Fibroblast of lung (primary cell): ENCODE measurements around the gene LTBP1. TPM values are rescaled to one million over a fixed set of nuclear protein-coding genes. Genes with fewer than 3 reads are reported as not detected.

ENCODE experiments used
- DNase-seq, 2 donors: peaks; one replicate each; pipeline versions ENCODE4 v3.0.0 to v3.0.0-alpha.2; 2010; ENCODE audit warnings: low read depth in 2 of 2
- H2AFZ ChIP-seq: 2 replicates; pipeline ENCODE4 v1.5.1; 2012; ENCODE audit warnings: low read length, control low read depth, inconsistent platforms
- H3K27ac ChIP-seq: 2 replicates; pipeline ENCODE4 v1.5.1; 2011; ENCODE audit warnings: low read length, control low read depth; ENCODE audit not compliant: insufficient read depth
- H3K27me3 ChIP-seq: 2 replicates; pipeline ENCODE4 v1.5.1; 2011; ENCODE audit warnings: mild to moderate bottlenecking, low read length; ENCODE audit not compliant: control insufficient read depth, insufficient read depth
- H3K36me3 ChIP-seq: 2 replicates; pipeline ENCODE4 v1.5.1; 2011; ENCODE audit warnings: low read length; ENCODE audit not compliant: control insufficient read depth, insufficient read depth
- H3K4me1 ChIP-seq: 2 replicates; pipeline ENCODE4 v1.5.1; 2011; ENCODE audit warnings: low read length; ENCODE audit not compliant: control insufficient read depth, insufficient read depth; ENCODE audit errors: extremely low read depth
- H3K4me2 ChIP-seq: 2 replicates; pipeline ENCODE4 v1.5.1; 2011; ENCODE audit warnings: low read length, control low read depth; ENCODE audit not compliant: insufficient read depth; ENCODE audit errors: extremely low read depth
- H3K4me3 ChIP-seq, 4 experiments: fragments of 200-600 bp in 1 of 4; sonication (generic) in 1 of 4; replicated peaks in 1 of 4; 2 replicates each; pipeline ENCODE4 v1.5.1; 2011 to 2016; ENCODE audit warnings: low read length in 4 of 4, low read depth in 3 of 4, mild to moderate bottlenecking in 3 of 4, control low read depth in 2 of 4, inconsistent platforms in 1 of 4, mixed read lengths in 1 of 4; ENCODE audit not compliant: insufficient read depth in 1 of 4; ENCODE audit errors: control extremely low read depth in 1 of 4
- H3K79me2 ChIP-seq: 2 replicates; pipeline ENCODE4 v1.5.1; 2012; ENCODE audit warnings: mild to moderate bottlenecking, low read length, inconsistent platforms; ENCODE audit not compliant: control insufficient read depth, insufficient read depth
- H3K9ac ChIP-seq: 2 replicates; pipeline ENCODE4 v1.5.1; 2011; ENCODE audit warnings: mild to moderate bottlenecking, low read length, control low read depth; ENCODE audit not compliant: insufficient read depth
- H3K9me3 ChIP-seq: 2 replicates; pipeline ENCODE4 v1.5.1; 2012; ENCODE audit warnings: low read depth, low read length; ENCODE audit not compliant: control insufficient read depth, insufficient read depth
- H4K20me1 ChIP-seq: 2 replicates; pipeline ENCODE4 v1.5.1; 2011; ENCODE audit warnings: low read length; ENCODE audit not compliant: control insufficient read depth, insufficient read depth; ENCODE audit errors: extremely low read depth
- EZH2 ChIP-seq: IDR thresholded peaks from 2 replicates; pipeline ENCODE4 v1.5.1; 2012; ENCODE audit warnings: low read length, control low read depth, mild to moderate bottlenecking; ENCODE audit errors: missing control alignments
- polyA plus RNA-seq, 2 donors: library from polyadenylated mRNA; depleted of rRNA in 1 of 2; stranded (reverse) in 1 of 2; unstranded in 1 of 2; fragments of >200 nt; gene quantifications; 2 replicates each; pipeline ENCODE4 v1.2.1, GENCODE V29; 2011 to 2012; ENCODE audit warnings: missing spikeins in 1 of 2
- total RNA-seq: library from RNA; depleted of rRNA; stranded (reverse); fragments of >200 nt; gene quantifications from 2 replicates; pipeline ENCODE4 v1.2.1, GENCODE V29; 2014
- TF ChIP-seq, protein P1 (sequence below), 2 donors: IDR thresholded peaks in 1 of 2; conservative IDR thresholded peaks in 1 of 2; 1 replicate in 1 of 2; 2 replicates in 1 of 2; pipeline ENCODE4 v1.5.1; 2011 to 2012; ENCODE audit warnings: low read length in 2 of 2, control low read depth in 1 of 2, inconsistent platforms in 1 of 2, low read depth in 1 of 2, mild to moderate bottlenecking in 1 of 2

Gene LTBP1
- total and polyA plus RNA-seq, 2 donors (not counting 1 experiment from before 2014, with no cell fraction given), result 254 to 324 TPM

DNA sequence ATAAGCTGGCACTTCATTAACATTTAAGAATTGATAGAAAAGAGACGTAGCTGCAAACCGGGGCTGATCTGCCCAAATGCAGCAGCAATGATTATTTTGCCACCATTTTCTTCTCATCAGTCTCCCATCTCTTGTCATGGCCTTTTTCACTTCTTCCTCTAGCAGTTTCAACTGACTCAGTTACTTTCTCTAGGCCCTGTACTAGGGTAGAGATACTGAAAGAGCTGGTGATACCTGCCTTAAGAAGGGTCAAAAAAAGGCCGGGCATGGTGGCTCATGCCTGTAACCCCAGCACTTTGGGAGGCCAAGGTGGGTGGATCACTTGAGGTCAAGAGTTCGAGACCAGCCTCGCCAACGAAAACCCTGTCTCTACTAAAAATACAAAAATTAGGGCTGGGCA is 127.4 kb downstream of the LTBP1 start:
- no peaks in the 10 kb centered on the region for H3K36me3 ChIP-seq
- H3K4me3 ChIP-seq, result no peak overlapping the region
- H3K27ac ChIP-seq, result no peak overlapping the region
- no peak overlapping the region for H3K4me2 ChIP-seq
- H2AFZ ChIP-seq, result no peak overlapping the region
- no peaks in the 10 kb centered on the region for H3K27me3 ChIP-seq
- H3K9me3 ChIP-seq, result no peaks in the 10 kb centered on the region
- no peak overlapping the region for H3K9ac ChIP-seq
- DNase-seq, result no peak
- H3K4me1 ChIP-seq, result peaks cover 15% of the 10 kb centered on the region
- no peaks in the 10 kb centered on the region for H4K20me1 ChIP-seq
- H3K79me2 ChIP-seq, result no peaks in the 10 kb centered on the region
- TF ChIP-seq, protein P1, sequence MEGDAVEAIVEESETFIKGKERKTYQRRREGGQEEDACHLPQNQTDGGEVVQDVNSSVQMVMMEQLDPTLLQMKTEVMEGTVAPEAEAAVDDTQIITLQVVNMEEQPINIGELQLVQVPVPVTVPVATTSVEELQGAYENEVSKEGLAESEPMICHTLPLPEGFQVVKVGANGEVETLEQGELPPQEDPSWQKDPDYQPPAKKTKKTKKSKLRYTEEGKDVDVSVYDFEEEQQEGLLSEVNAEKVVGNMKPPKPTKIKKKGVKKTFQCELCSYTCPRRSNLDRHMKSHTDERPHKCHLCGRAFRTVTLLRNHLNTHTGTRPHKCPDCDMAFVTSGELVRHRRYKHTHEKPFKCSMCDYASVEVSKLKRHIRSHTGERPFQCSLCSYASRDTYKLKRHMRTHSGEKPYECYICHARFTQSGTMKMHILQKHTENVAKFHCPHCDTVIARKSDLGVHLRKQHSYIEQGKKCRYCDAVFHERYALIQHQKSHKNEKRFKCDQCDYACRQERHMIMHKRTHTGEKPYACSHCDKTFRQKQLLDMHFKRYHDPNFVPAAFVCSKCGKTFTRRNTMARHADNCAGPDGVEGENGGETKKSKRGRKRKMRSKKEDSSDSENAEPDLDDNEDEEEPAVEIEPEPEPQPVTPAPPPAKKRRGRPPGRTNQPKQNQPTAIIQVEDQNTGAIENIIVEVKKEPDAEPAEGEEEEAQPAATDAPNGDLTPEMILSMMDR (conservative IDR thresholded peaks at IDR 0.05 in 1 of 2, IDR thresholded peaks at IDR 0.05 in 1 of 2; ENCODE audit: low read depth in 1 of 2, low read length in 2 of 2), result no peak

DNA sequence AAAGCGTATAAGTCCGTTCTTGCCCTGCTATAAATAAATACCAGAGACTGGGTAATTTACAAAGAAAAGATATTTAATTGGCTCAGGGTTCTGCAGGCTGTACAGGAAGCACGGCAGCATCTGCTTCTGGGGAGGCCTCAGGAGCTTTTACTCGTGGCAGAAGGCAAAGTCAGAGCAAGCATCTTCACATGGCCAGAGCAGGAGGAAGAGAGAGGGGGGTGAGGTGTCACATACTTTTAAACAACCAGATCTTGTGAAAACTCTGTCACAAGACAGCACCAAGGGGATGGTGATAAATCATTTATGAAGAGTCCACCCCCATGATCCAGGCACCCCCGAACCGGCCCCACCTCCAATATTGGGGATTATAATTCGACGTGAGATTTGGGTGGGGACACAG is 130.6 kb downstream of the LTBP1 start:
- Histone ChIP-seq H3K9me3 (no peaks in the 10 kb centered on the region), H3K4me1 (no peaks in the 10 kb centered on the region), H4K20me1 (no peaks in the 10 kb centered on the region), H3K36me3 (no peaks in the 10 kb centered on the region), H3K4me3 (no peak overlapping the region), H3K79me2 (no peaks in the 10 kb centered on the region), H3K4me2 (no peak overlapping the region), H2AFZ (no peak overlapping the region), H3K9ac (no peak overlapping the region), H3K27ac (no peak overlapping the region), H3K27me3 (no peaks in the 10 kb centered on the region)
- TF ChIP-seq EZH2, result no peak
- TF ChIP-seq, protein P1 (conservative IDR thresholded peaks at IDR 0.05 in 1 of 2, IDR thresholded peaks at IDR 0.05 in 1 of 2; ENCODE audit: low read depth in 1 of 2, low read length in 2 of 2), result no peak
- DNase-seq, result no peak

DNA sequence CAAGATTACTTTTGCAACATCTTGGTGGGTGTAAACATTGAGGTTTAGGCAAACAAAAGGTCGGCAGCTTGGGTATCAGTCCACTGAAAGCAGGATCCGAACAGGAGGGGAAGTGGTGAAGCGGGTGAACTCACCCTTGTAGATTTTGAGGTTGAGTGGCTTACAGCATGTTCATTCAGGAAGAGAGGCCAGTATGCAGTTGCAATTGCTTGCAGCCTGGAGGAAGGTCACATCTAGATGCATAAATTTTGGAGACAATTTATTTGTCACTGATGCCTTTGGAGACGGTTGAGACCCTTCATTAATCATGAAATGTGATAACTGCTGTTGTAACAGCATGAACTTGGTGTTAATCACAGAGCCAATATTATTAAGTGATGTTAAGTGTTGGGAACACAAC is 131.1 kb downstream of the LTBP1 start:
- no peaks in the 10 kb centered on the region for H3K79me2 ChIP-seq
- no peak overlapping the region for H3K4me2 ChIP-seq
- no peak overlapping the region for H3K27ac ChIP-seq
- no peaks in the 10 kb centered on the region for H3K27me3 ChIP-seq
- no peak overlapping the region for H2AFZ ChIP-seq
- H3K9ac ChIP-seq, result no peak overlapping the region
- H3K36me3 ChIP-seq, result no peaks in the 10 kb centered on the region
- TF ChIP-seq, protein P1 (conservative IDR thresholded peaks at IDR 0.05 in 1 of 2, IDR thresholded peaks at IDR 0.05 in 1 of 2; ENCODE audit: low read depth in 1 of 2, low read length in 2 of 2), result no peak
- no peaks in the 10 kb centered on the region for H3K9me3 ChIP-seq
- H4K20me1 ChIP-seq, result no peaks in the 10 kb centered on the region
- DNase-seq, result no peak
- no peak overlapping the region for H3K4me3 ChIP-seq
- no peaks in the 10 kb centered on the region for H3K4me1 ChIP-seq
